ENCODE results near the gene MTERF1.

The MTERF1 gene

DNA sequence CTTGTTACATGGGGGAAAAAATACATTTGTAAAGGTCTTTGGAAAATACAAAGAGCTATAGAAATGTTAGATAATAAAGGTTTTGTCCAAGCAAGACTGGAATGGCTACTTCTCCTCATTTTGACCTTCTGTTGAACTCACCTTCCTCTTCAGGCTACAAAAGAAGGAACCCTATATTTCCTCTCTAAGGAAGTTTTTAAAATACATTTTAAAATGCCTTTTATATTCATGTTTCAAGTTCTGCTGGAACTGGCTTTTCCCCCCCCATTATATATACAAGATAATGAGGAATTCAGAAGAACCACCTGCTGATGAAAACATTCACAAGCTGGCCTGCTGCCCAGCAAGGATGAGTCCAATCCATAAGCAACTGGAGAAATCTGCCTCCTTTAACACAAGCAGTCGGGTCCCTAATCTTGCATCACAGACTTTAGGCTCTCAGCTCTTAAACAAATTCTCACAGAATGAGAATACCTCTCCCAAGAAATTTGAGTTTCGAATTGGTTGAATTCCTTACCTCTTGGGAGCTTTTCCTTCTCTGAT, 44.6 kb downstream of the MTERF1 start:
- FAIRE-seq, result no peak
- no peak for DNase-seq (ENCODE audit: insufficient read length, low spot score)

DNA sequence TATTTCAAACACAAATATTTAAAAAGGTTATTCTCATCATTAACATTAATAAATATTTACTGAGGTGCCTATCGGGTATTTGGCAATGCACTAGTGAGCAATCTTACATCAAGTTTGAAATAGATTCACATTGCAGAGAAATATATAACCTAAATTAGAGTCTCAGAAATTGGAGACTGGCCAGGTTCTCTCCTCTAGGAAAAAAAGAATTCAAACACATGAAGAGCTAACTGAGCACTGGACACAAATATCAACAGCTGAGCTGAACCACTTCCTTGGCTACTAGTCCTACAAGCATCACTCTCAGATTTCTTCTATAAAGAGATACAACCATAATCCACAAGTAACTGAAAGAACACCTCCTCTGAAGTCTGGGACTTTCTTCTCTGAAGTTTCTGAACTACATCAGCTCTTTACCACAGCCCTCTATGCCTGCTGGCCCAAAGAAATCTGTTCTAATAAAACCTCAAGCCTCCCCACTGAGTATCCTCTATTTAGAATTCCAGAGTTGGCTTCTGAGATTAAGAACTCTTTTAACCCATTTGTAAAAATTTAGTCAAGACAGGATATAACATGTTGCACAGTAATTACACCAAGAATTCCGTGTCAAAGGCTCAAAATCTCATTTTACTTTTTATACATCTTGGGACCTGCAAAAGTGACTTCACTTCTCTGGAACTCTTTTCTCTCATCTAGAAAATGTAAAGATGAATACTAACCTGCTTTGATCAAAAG, 45.2 kb downstream of the MTERF1 start:
- FAIRE-seq, result no peak
- DNase-seq (ENCODE audit: insufficient read length, low spot score), result no peak

DNA sequence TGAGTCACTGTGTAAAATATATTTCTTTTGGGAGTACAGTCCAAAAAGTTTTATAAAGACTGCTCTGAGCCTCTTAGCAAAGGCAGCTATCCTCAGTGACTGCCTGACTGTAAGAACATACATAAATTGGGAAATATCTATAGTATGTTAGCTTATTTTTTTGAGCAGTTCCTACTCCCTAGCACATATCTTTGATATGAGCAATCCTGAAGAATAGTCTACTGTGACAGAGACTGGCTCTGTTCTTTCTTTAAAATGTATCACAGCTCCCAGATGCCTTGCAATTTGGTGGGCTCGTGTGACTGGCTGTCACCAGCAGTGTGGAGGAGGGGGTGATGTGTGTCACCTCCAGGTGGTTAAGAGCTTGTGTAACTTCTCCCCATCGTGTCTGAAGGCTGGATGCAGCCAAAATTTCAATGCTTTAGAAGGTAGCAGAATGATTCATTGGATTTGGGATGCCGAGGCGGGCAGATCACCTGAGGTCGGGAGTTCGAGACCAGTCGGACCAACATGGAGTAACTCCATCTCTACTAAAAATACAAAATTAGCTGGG, 47.9 kb downstream of the MTERF1 start:
- no peak for DNase-seq (ENCODE audit: insufficient read length, low spot score)
- FAIRE-seq, result no peak

DNA sequence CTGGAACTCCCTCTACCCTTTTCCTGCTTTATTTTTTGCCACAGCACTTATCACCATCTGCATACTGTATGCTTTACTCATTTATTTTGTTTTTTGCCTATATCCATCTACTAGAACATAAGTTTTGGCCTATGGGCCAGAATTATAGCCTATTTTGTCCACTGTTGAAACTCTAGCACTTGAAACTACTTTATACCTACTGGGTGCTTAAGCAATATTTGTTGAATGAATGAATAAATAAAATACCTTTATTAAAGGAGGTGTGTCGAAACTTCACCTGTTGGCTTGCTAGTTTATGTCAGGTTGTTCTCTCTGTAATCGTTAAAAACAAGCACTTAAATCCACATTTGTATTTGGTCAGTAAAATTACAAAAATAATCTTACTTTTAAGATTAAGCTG, 53.3 kb downstream of the MTERF1 start:
- no peak for FAIRE-seq
- DNase-seq (ENCODE audit: insufficient read length, low spot score), result no peak

DNA sequence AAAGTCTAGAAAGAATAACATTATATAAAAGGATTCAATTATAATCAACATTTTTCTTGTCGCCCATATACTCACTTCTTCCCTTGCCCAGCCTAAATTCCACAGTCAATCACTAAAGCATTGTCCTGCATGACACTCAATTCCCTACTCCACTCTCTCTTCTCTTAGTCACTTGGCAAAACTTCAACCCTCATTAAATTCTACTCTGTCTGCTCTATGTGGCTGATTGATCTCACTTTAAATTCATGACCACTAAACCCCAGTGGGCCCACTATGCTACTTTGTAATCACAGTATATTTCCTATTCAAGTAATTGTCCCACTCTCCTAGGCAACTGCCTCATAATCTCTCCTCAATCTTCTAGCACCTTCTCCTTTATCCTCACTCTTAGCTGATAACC, 54.1 kb downstream of the MTERF1 start:
- FAIRE-seq (no peak), DNase-seq (ENCODE audit: insufficient read length, low spot score) (no peak)

DNA sequence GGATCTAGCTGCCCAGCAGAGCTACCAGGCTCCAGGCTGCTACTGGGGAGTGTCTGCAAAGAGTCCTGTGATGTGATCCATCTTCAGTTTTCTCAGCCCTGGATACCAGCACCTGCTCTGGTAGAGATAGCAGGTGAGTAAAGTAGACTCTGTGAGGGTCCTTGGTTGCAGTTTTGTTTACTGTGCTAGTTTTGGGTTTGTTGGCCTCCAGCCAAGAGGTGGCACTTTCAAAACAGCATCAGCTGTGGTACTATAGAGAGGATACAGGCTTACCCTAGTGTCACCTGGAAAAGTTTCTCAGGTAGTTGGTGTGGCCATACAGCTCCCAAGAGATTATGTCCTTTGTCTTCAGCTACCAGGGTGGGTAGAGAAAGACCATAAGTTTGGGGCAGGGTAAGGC, 56.3 kb downstream of the MTERF1 start:
- FAIRE-seq (no peak), DNase-seq (ENCODE audit: insufficient read length, low spot score) (no peak)

Data from HTR-8/SVneo (cell line).